ENCODE measurements around the gene INPP5B. TPM values are rescaled to one million over a fixed set of nuclear protein-coding genes. Genes with fewer than 3 reads are reported as not detected.

The INPP5B gene
- total and polyA plus RNA-seq, 4 donors: 9.2 to 40.8 (median 27.2) TPM

GRCh38 chr1:37850352-37850955, 96.4 kb downstream of the INPP5B start:
- 41 to 78% methylated on average over 6 of the region's 6 CpGs for WGBS, 2 donors
- H3K4me3 ChIP-seq: no peak overlapping the region
- ATAC-seq (ENCODE audit: insufficient read depth, low FRiP score) (no peak), DNase-seq (no peak)
- no peaks in the 10 kb centered on the region for H3K9me3 ChIP-seq (ENCODE audit: control insufficient read depth in 4 of 4, insufficient read depth in 3 of 4, low read length in 3 of 4)
- H3K36me3 ChIP-seq (ENCODE audit: control insufficient read depth in 4 of 4, insufficient read depth in 4 of 4, low read length in 4 of 4): peaks cover 3 to 13% (median 7%) of the 10 kb centered on the region in 4 donors
- H3K4me1 ChIP-seq (ENCODE audit: control insufficient read depth in 5 of 5, insufficient read depth in 5 of 5, low read length in 5 of 5): peaks cover 3 to 20% (median 11%) of the 10 kb centered on the region in 5 donors
- TF ChIP-seq CTCF (IDR thresholded peaks at IDR 0.05; ENCODE audit: control extremely low read depth, extremely low read depth): no peak
- no peaks in the 10 kb centered on the region for H3K27me3 ChIP-seq (ENCODE audit: control insufficient read depth in 3 of 3, insufficient read depth in 3 of 3, low read length in 2 of 3)
- H3K27ac ChIP-seq (ENCODE audit: low read depth in 1 of 2, low read length in 1 of 2): no peak overlapping the region
- H3K9ac ChIP-seq (ENCODE audit: insufficient read depth in 1 of 2, low read length in 2 of 2): no peak overlapping the region

GRCh38 chr1:37849480-37849879, 97.4 kb downstream of the INPP5B start:
- Histone ChIP-seq H3K4me1 (ENCODE audit: control insufficient read depth in 5 of 5, insufficient read depth in 5 of 5, low read length in 5 of 5) (peaks cover 3 to 20% (median 11%) of the 10 kb centered on the region in 5 donors), H3K27ac (ENCODE audit: low read depth in 1 of 2, low read length in 1 of 2) (no peak overlapping the region), H3K9me3 (ENCODE audit: control insufficient read depth in 4 of 4, insufficient read depth in 3 of 4, low read length in 3 of 4) (no peaks in the 10 kb centered on the region), H3K4me3 (no peak overlapping the region), H3K27me3 (ENCODE audit: control insufficient read depth in 3 of 3, insufficient read depth in 3 of 3, low read length in 2 of 3) (no peaks in the 10 kb centered on the region), H3K9ac (ENCODE audit: insufficient read depth in 1 of 2, low read length in 2 of 2) (no peak overlapping the region), H3K36me3 (ENCODE audit: control insufficient read depth in 4 of 4, insufficient read depth in 4 of 4, low read length in 4 of 4) (peaks cover 3 to 8% (median 4%) of the 10 kb centered on the region in 4 donors)
- DNase-seq: no peak
- 94 to 96% methylated on average over 3 of the region's 3 CpGs for WGBS, 2 donors
- ATAC-seq (ENCODE audit: insufficient read depth, low FRiP score): no peak
- no peak for TF ChIP-seq CTCF (IDR thresholded peaks at IDR 0.05; ENCODE audit: control extremely low read depth, extremely low read depth)

- 31 to 70% methylated on average over 4 of the region's 4 CpGs for WGBS, 2 donors
- DNase-seq (no peak), ATAC-seq (ENCODE audit: insufficient read depth, low FRiP score) (no peak)
- Histone ChIP-seq H3K4me3 (no peak overlapping the region), H3K36me3 (ENCODE audit: control insufficient read depth in 4 of 4, insufficient read depth in 4 of 4, low read length in 4 of 4) (peaks cover 2 to 8% (median 3%) of the 10 kb centered on the region in 4 donors), H3K4me1 (ENCODE audit: control insufficient read depth in 5 of 5, insufficient read depth in 5 of 5, low read length in 5 of 5) (peaks cover 4 to 14% (median 11%) of the 10 kb centered on the region in 5 donors), H3K27me3 (ENCODE audit: control insufficient read depth in 3 of 3, insufficient read depth in 3 of 3, low read length in 2 of 3) (no peaks in the 10 kb centered on the region), H3K9me3 (ENCODE audit: control insufficient read depth in 4 of 4, insufficient read depth in 3 of 4, low read length in 3 of 4) (no peaks in the 10 kb centered on the region), H3K9ac (ENCODE audit: insufficient read depth in 1 of 2, low read length in 2 of 2) (no peak overlapping the region), H3K27ac (ENCODE audit: low read depth in 1 of 2, low read length in 1 of 2) (no peak overlapping the region)
- no peak for TF ChIP-seq CTCF (IDR thresholded peaks at IDR 0.05; ENCODE audit: control extremely low read depth, extremely low read depth)
Observed at GRCh38 chr1:37846647-37847339, 100.1 kb downstream of the INPP5B start.

Measured in lung (tissue), 12 donors.